Left ventricle myocardium superior (tissue), 1 donor: ENCODE measurements around the gene LTA4H. TPM values are rescaled to one million over a fixed set of nuclear protein-coding genes. Genes with fewer than 3 reads are reported as not detected.

Experiments
- ATAC-seq: fragments of 200-7000 bp; cut with Tn5 transposase; one replicate; pipeline ENCODE4 v1.9.1; 2020; ENCODE audit warnings: mild to moderate bottlenecking, moderate library complexity
- DNase-seq: peaks from one replicate; pipeline ENCODE4 v3.0.0-alpha.2; 2020
- intact Hi-C: fragments of 100-400 bp; cut with micrococcal nuclease; formaldehyde crosslinking; loops from one replicate; pipeline ENCODE4 v1.11.0; 2022
- total RNA-seq: library from RNA; stranded (reverse); fragmentation: NEBNext Ultra II Directional; extraction: Animal tissue kit (Norgen Biotek cat#: 25700); gene quantifications from one replicate; pipeline ENCODE4 v1.2.1, GENCODE V29; 2021
- donor health status: DM: no; HTN: yes; CAD: no; lungs with severe emphysema.

LTA4H gene
- total RNA-seq, 1 donor from 2014 or later = 42.0 TPM

GRCh38 chr12:96061864-96062453 is 26.6 kb upstream of the LTA4H start:
- DNase-seq = peak; percentile 68
- intact Hi-C loops = loop anchor here (5.0 kb wide), 2 partner anchors 150 to 340 kb away; partner anchors contain the start of gene CDK17
- peak; percentile 79 for ATAC-seq

GRCh38 chr12:96061323-96061722 is 25.9 kb upstream of the LTA4H start:
- DNase-seq (no peak), ATAC-seq (no peak)
- intact Hi-C loops = loop anchor here (5.0 kb wide), 2 partner anchors 151 to 341 kb away; partner anchors contain the start of gene CDK17

GRCh38 chr12:96060041-96060440 is 24.7 kb upstream of the LTA4H start:
- intact Hi-C loops = loop anchor here (5.0 kb wide), 2 partner anchors 152 to 342 kb away; partner anchors contain the start of gene CDK17
- DNase-seq (no peak), ATAC-seq (no peak)

GRCh38 chr12:96057986-96058553 is 22.7 kb upstream of the LTA4H start:
- DNase-seq (no peak), ATAC-seq (no peak)
- intact Hi-C loops = no loop called here

- no peak for ATAC-seq
- intact Hi-C loops = no loop called here
- DNase-seq = no peak
Observed at GRCh38 chr12:96056646-96057455, 21.5 kb upstream of the LTA4H start.

GRCh38 chr12:96054244-96054610 is 18.8 kb upstream of the LTA4H start:
- peak; percentile 78 for ATAC-seq
- no peak for DNase-seq
- intact Hi-C loops = no loop called here

GRCh38 chr12:96053476-96054243 is 18.3 kb upstream of the LTA4H start:
- intact Hi-C loops = no loop called here
- ATAC-seq = peak; percentile 67
- no peak for DNase-seq

- ATAC-seq = no peak
- intact Hi-C loops = no loop called here
- no peak for DNase-seq
Observed at GRCh38 chr12:96051756-96052485, 16.5 kb upstream of the LTA4H start.

- DNase-seq (no peak), ATAC-seq (no peak)
- intact Hi-C loops = no loop called here
Observed at GRCh38 chr12:96050139-96050538, 14.8 kb upstream of the LTA4H start.

GRCh38 chr12:96049101-96049500 is 13.7 kb upstream of the LTA4H start:
- intact Hi-C loops = no loop called here
- ATAC-seq (no peak), DNase-seq (no peak)

- no peak for ATAC-seq
- no peak for DNase-seq
- intact Hi-C loops = no loop called here
Observed at GRCh38 chr12:96048393-96048969, 13.1 kb upstream of the LTA4H start.

- intact Hi-C loops = no loop called here
- no peak for DNase-seq
- peak; percentile 67 for ATAC-seq
Observed at GRCh38 chr12:96047229-96048211, 12.1 kb upstream of the LTA4H start.

- ATAC-seq (no peak), DNase-seq (no peak)
- intact Hi-C loops = no loop called here
Observed at GRCh38 chr12:96046543-96047228, 11.3 kb upstream of the LTA4H start.

- DNase-seq (no peak), ATAC-seq (no peak)
- intact Hi-C loops = no loop called here
Observed at GRCh38 chr12:96045566-96045965, 10.2 kb upstream of the LTA4H start.

- intact Hi-C loops = no loop called here
- ATAC-seq = no peak
- DNase-seq = no peak
Observed at GRCh38 chr12:96044943-96045290, 9.5 kb upstream of the LTA4H start.

GRCh38 chr12:96044017-96044942 is 8.9 kb upstream of the LTA4H start:
- no peak for DNase-seq
- intact Hi-C loops = no loop called here
- no peak for ATAC-seq
